ENCODE data around the gene CCNB1IP1. TPM values are rescaled to one million over a fixed set of nuclear protein-coding genes. Genes with fewer than 3 reads are reported as not detected.
"Not testable (repeated sequence)": the region's sequence is repeated elsewhere in the genome, so short reads cannot be mapped to it uniquely, and the experiment has no call there.

Gene CCNB1IP1
- total RNA-seq, 2 donors from 2014 or later = 34.6 to 47.8 TPM

- intact Hi-C loops (cut with DNase I) = no loop called here
- H3K27ac ChIP-seq = no peak overlapping the region
- no peak for TF ChIP-seq CTCF (IDR thresholded peaks at IDR 0.05)
- no peak for TF ChIP-seq POLR2AphosphoS5 (IDR thresholded peaks at IDR 0.05)
- TF ChIP-seq POLR2A (IDR thresholded peaks at IDR 0.05) = no peak
- no peaks in the 10 kb centered on the region for H3K27me3 ChIP-seq (replicated peaks; ENCODE audit: insufficient read depth)
- no peaks in the 10 kb centered on the region for H3K9me3 ChIP-seq
- no peaks in the 10 kb centered on the region for H3K4me1 ChIP-seq (replicated peaks)
- peaks cover 21 to 61% of the 10 kb centered on the region in 2 donors for H3K36me3 ChIP-seq
- DNase-seq (ENCODE audit: low spot score) = no peak
- 98% methylated on average over 2 of the region's 2 CpGs for WGBS
- H3K4me3 ChIP-seq = no peak overlapping the region
These were observed 44.1 kb upstream of the CCNB1IP1 start for GRCh38 chr14:20377171-20377570.

GRCh38 chr14:20376071-20376588, 43.1 kb upstream of the CCNB1IP1 start:
- Histone ChIP-seq H3K9me3 (no peaks in the 10 kb centered on the region), H3K27ac (no peak overlapping the region), H3K4me1 (replicated peaks) (no peaks in the 10 kb centered on the region), H3K36me3 (peaks cover 15 to 60% of the 10 kb centered on the region in 2 donors), H3K4me3 (no peak overlapping the region), H3K27me3 (replicated peaks; ENCODE audit: insufficient read depth) (no peaks in the 10 kb centered on the region)
- WGBS = 86% methylated on average over 12 of the region's 12 CpGs
- TF ChIP-seq POLR2A (IDR thresholded peaks at IDR 0.05) = no peak
- DNase-seq (ENCODE audit: low spot score) = no peak
- intact Hi-C loops (cut with DNase I) = no loop called here

- Histone ChIP-seq H3K27ac (no peak overlapping the region), H3K4me1 (replicated peaks) (no peaks in the 10 kb centered on the region), H3K4me3 (no peak overlapping the region), H3K9me3 (no peaks in the 10 kb centered on the region), H3K27me3 (replicated peaks; ENCODE audit: insufficient read depth) (no peaks in the 10 kb centered on the region), H3K36me3 (peaks cover 18 to 58% of the 10 kb centered on the region in 2 donors)
- 73% methylated on average over 3 of the region's 3 CpGs for WGBS
- intact Hi-C loops (cut with DNase I) = no loop called here
- TF ChIP-seq POLR2A (IDR thresholded peaks at IDR 0.05) (no peak), POLR2AphosphoS5 (IDR thresholded peaks at IDR 0.05) (no peak), CTCF (IDR thresholded peaks at IDR 0.05) (no peak)
- DNase-seq (ENCODE audit: low spot score) = no peak
These were observed 42.4 kb upstream of the CCNB1IP1 start for GRCh38 chr14:20375471-20375870.

- no peaks in the 10 kb centered on the region for H3K4me1 ChIP-seq (replicated peaks)
- intact Hi-C loops (cut with DNase I) = no loop called here
- H3K27me3 ChIP-seq (replicated peaks; ENCODE audit: insufficient read depth) = no peaks in the 10 kb centered on the region
- peaks cover 16 to 33% of the 10 kb centered on the region in 2 donors for H3K36me3 ChIP-seq
- H3K9me3 ChIP-seq = no peaks in the 10 kb centered on the region
- no peak overlapping the region for H3K4me3 ChIP-seq
- WGBS = 95% methylated on average over 5 of the region's 5 CpGs
- H3K27ac ChIP-seq = no peak overlapping the region
- DNase-seq (ENCODE audit: low spot score) = no peak
- no peak for TF ChIP-seq POLR2AphosphoS5 (IDR thresholded peaks at IDR 0.05)
- TF ChIP-seq POLR2A (IDR thresholded peaks at IDR 0.05) = no peak
- no peak for TF ChIP-seq CTCF (IDR thresholded peaks at IDR 0.05)
These were observed 39.7 kb upstream of the CCNB1IP1 start for GRCh38 chr14:20372796-20373195.

- TF ChIP-seq POLR2A (IDR thresholded peaks at IDR 0.05) (no peak), POLR2AphosphoS5 (IDR thresholded peaks at IDR 0.05) (no peak), CTCF (IDR thresholded peaks at IDR 0.05) (no peak)
- intact Hi-C loops (cut with DNase I) = no loop called here
- Histone ChIP-seq H3K4me1 (replicated peaks) (no peaks in the 10 kb centered on the region), H3K36me3 (peaks cover 3 to 4% of the 10 kb centered on the region in 2 donors), H3K4me3 (no peak overlapping the region), H3K9me3 (no peaks in the 10 kb centered on the region), H3K27ac (no peak overlapping the region), H3K27me3 (replicated peaks; ENCODE audit: insufficient read depth) (no peaks in the 10 kb centered on the region)
- no peak for DNase-seq (ENCODE audit: low spot score)
These were observed 32.8 kb upstream of the CCNB1IP1 start for GRCh38 chr14:20365928-20366327.

GRCh38 chr14:20358474-20358873, 25.4 kb upstream of the CCNB1IP1 start:
- intact Hi-C loops (cut with DNase I); H3K4me3 ChIP-seq; H3K36me3 ChIP-seq: not testable (repeated sequence)

More at GRCh38 chr14:20358474-20358873, 25.4 kb upstream of the CCNB1IP1 start:
- H3K4me1 ChIP-seq (replicated peaks); H3K9me3 ChIP-seq; DNase-seq (ENCODE audit: low spot score); H3K27me3 ChIP-seq (replicated peaks; ENCODE audit: insufficient read depth): not testable (repeated sequence)
- H3K27ac ChIP-seq = peak overlapping the region in 1 of 2 donors; percentile 10
- 69% methylated on average over 3 of the region's 3 CpGs for WGBS

Data from prostate gland (tissue), 2 donors.